Measurements from ENCODE around the gene CTXND2.
"Not testable (repeated sequence)": the region's sequence is repeated elsewhere in the genome, so short reads cannot be mapped to it uniquely, and the experiment has no call there.

CTXND2 gene

GRCh38 chr1:150890033-150890416 is 3.1 kb downstream of the CTXND2 start:
- DNase-seq, result no peak

DNA sequence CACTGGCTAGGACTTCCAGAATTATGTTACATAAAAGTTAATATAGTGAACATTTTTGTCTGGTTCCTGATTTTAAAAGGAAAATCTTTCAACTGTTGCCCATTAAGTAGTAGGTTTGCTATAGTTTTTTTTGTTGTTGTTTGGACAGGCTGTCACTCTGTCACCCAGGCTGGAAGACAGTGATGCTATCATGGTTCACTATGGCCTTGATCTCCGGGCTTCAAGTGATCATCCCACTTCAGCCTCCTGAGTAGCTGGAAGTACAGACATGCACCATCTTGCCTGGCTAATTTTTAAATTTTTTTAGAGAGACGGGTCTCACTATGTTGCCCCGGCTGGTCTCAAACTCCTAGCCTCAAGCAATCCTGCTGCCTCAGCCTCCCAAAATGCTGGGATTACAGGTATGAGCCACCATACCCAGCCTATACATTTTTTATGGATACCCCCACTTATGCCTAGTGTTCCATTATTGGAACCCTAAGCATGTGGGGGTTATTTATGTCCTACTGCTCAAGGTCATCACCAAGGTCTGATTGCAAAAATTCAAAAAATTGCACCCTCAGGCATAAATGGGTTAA is 6.5 kb downstream of the CTXND2 start:
- no peak for DNase-seq

DNA sequence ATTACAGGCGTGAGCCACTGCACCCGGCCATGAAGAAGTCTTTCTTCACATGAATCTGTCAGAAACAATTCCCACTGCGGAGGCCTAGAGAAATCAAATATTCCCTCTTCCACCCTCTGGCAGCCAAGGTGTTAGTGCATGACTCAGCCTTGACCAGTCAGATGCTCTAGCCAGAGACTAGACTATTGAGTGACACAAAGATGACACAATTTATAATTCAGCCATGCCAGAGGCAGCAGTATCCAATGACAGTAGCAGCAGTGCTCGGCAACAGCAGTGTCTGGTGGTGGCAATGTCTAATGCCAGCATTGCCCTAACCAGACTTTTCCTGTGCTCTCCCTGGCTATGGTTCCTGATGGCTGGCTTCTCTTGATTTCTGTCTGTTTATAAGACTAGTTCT is 8.7 kb downstream of the CTXND2 start:
- no peak for DNase-seq

GRCh38 chr1:150899795-150900194 is 12.9 kb downstream of the CTXND2 start:
- not testable (repeated sequence) for DNase-seq

DNA sequence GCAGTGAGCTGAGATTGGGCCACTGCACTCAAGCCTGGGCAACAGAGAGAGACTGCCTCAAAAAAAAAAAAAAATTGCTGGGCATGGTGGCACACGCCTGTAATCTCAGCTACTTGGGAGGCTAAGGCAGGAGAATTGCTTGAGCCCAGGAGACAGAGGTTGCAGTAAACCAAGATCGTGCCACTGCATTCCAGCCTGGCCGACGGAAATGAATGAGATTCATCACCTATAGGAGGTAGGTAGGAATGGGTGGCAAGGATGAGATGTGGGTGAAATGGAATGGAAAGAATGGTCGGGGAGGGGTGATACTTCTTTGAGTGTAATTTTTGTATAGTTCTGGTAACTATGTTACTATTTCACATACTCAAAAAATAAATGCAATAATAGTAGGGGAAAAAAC is 15.4 kb downstream of the CTXND2 start:
- no peak for DNase-seq

GRCh38 chr1:150902751-150903150 is 15.8 kb downstream of the CTXND2 start:
- DNase-seq, result no peak

- no peak for DNase-seq
Observed at GRCh38 chr1:150905301-150905700, 18.4 kb downstream of the CTXND2 start.

DNA sequence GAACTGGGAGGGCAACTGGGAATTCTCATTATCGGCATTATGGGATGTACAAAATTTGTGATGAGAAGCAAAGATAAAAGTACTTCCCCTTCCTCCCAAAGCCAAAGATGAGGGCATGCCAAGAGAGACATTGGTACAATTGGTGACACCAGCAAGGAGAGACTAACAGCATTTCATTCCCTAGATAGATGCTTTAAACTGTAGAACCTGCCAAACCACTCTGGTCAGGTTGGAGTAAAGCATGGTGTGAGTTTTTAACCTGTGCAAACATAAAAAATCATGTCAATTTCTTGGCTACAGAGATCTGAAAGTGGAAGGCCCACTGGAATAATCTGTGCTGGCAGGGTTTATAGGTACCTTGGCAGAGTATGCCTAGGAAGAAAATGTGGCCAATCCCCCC is 19.4 kb downstream of the CTXND2 start:
- DNase-seq, result no peak

DNA sequence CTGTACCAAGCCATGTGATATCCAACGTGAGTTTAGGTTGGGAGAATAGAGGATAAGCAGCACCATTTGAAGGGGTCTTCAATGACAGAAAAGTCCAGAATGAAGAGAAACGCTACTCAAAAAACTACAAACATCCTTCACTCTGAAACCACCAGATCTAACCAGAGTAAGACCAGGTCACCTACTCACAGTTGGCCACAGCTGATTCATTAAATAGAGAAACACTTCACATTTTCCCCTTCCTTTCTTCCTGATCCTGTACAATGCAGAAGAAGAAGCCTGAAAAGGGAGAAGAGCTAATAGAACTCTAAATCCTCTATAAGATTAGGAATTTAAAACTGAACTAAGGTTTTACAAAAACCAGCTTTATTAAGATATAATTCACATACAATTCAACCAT is 19.9 kb downstream of the CTXND2 start:
- DNase-seq, result no peak

GRCh38 chr1:150909585-150910180 is 22.7 kb downstream of the CTXND2 start:
- DNase-seq, result no peak

GRCh38 chr1:150912623-150913022 is 25.7 kb downstream of the CTXND2 start:
- DNase-seq, result no peak

GRCh38 chr1:150917387-150917786 is 30.5 kb downstream of the CTXND2 start:
- no peak for DNase-seq

DNA sequence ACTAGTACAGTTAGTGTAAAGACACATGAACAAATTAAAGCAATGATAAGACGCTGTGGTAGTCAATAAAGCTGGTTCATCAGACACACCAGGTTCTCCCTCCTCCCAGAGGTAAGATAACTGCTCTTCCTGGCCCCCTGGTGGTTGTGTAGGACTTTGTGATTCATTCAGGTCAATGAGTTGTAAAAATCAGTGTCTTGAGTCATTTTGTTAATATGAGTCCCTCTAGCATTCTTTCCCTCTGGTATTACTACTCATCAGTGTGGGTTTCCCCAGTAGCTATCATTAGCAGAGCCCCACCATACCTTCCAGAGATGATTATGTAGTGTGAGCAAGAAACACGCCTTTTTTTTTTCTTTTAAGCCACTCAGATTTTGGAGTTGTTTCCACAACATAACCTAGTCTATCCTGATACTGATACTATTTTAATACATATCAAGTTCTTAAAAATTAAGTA is 35.6 kb downstream of the CTXND2 start:
- DNase-seq, result peak; percentile 27

DNA sequence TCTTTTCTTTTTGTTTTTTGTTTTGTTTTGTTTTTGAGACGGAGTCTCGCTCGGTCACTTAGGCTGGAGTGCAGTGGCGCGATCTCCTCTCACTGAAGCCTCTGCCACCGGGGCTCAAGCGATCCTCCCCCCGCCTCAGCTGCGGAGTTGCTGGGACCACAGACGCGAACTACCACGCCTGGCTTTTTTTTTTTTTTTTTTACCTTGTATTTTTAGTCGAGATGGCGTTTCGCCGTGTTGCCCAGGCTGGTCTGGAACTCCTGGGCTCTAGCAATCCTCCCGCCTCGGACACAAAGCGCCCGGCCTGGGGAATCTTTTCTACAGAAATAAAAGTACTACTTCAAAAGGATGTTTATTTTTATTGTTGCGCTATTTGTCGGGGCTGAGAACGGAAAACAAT is 38.1 kb downstream of the CTXND2 start:
- DNase-seq, result peak; percentile 28

GRCh38 chr1:150926097-150926741 is 39.3 kb downstream of the CTXND2 start, which contains the start of gene SETDB1:
TSS of gene SETDB1 (plus strand) at chr1:150926363. CDS start at chr1:150927715, 1,352 bp downstream.
- DNase-seq, result peak; percentile 78

DNA sequence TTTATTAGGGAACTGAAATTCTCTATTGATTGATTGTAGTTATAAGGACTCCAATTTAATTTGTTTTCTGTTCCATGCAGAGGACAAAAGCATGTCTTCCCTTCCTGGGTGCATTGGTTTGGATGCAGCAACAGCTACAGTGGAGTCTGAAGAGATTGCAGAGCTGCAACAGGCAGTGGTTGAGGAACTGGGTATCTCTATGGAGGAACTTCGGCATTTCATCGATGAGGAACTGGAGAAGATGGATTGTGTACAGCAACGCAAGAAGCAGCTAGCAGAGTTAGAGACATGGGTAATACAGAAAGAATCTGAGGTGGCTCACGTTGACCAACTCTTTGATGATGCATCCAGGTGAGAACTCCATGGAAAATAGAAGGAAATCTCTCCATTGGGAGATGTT is 40.7 kb downstream of the CTXND2 start:
- no peak for DNase-seq

- DNase-seq, result no peak
Observed at GRCh38 chr1:150928286-150928685, 41.4 kb downstream of the CTXND2 start.

DNA sequence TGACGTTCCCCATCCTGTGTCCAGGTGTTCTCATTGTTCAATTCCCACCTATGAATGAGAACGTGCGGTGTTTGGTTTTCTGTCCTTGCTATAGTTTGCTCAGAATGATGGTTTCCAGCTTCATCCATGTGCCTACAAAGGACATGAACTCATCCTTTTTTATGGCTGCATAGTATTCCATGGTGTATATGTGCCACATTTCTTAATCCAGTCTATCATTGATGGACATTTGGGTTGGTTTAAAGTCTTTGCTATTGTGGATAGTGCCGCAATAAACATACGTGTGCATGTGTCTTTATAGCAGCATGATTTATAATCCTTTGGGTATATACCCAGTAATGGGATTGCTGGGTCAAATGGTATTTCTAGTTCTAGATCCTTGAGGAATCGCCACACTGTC is 41.8 kb downstream of the CTXND2 start:
- not testable (repeated sequence) for DNase-seq

GRCh38 chr1:150931773-150932172 is 44.8 kb downstream of the CTXND2 start:
- peak; percentile 10 for DNase-seq

DNA sequence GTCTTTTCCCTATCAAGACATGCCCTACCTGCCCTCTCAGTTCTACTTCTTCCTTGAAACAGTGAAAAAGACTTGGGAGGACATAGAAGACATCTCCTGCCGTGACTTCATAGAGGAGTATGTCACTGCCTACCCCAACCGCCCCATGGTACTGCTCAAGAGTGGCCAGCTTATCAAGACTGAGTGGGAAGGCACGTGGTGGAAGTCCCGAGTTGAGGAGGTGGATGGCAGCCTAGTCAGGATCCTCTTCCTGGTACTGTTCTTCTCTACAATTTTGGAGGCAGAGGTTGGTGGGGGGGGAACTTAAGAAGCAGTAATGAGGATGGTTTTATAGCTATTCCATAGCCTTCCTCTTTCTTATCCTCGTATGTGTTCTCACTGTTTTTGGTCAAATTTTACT is 57.9 kb downstream of the CTXND2 start:
- no peak for DNase-seq

DNA sequence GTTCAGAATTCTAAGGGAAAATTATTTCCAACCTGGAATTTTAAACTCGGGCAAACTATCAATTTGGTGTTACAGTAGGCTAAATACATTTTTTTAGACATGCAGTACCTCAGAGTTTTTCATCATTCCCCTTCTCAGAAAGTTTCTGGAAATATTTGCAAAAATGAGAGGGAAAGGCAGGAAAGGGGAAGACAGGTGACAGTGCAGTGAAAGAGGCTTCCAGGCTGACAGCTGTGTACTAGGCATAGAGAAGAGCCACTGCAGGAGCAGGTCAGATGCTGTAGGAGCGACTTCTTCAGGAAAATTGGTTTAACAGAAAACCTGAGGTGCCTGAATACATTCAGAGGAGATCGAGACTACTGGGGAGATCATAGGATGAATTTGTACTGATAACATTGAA is 67.8 kb downstream of the CTXND2 start:
- no peak for DNase-seq

- no peak for DNase-seq
Observed at GRCh38 chr1:150955280-150955679, 68.3 kb downstream of the CTXND2 start.

- no peak for DNase-seq
Observed at GRCh38 chr1:150957666-150958065, 70.7 kb downstream of the CTXND2 start.

DNA sequence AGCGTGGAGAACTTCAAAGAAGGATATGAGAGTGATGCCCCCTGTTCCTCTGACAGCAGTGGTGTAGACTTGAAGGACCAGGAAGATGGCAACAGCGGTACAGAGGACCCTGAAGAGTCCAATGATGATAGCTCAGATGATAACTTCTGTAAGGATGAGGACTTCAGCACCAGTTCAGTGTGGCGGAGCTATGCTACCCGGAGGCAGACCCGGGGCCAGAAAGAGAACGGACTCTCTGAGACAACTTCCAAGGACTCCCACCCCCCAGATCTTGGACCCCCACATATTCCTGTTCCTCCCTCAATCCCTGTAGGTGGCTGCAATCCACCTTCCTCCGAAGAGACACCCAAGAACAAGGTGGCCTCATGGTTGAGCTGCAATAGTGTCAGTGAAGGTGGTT is 73.7 kb downstream of the CTXND2 start:
- no peak for DNase-seq
